Osteoblast (primary cell): ENCODE measurements around the gene AXIN1. TPM values are rescaled to one million over a fixed set of nuclear protein-coding genes. Genes with fewer than 3 reads are reported as not detected.

Source experiments
- DNase-seq: peaks from one replicate; pipeline ENCODE4 v3.0.0; 2011; ENCODE audit warnings: low spot score, mixed read lengths; ENCODE audit not compliant: insufficient read length; ENCODE audit errors: missing footprints
- H2AFZ ChIP-seq: 2 replicates; pipeline ENCODE4 v1.6.0; 2011; ENCODE audit warnings: mild to moderate bottlenecking, low read length
- H3K27ac ChIP-seq: 2 replicates; pipeline ENCODE4 v1.5.1; 2011; ENCODE audit warnings: mild to moderate bottlenecking, low read depth, low read length, moderate library complexity
- H3K27me3 ChIP-seq: 2 replicates; pipeline ENCODE4 v1.6.0; 2012; ENCODE audit warnings: mild to moderate bottlenecking, control low read depth, inconsistent platforms, low read length, moderate library complexity; ENCODE audit not compliant: insufficient read depth
- H3K36me3 ChIP-seq: 2 replicates; pipeline ENCODE4 v1.5.1; 2011; ENCODE audit warnings: mild to moderate bottlenecking, low read length, control low read depth, moderate library complexity; ENCODE audit not compliant: insufficient read depth
- H3K4me1 ChIP-seq: 2 replicates; pipeline ENCODE4 v1.5.1; 2011; ENCODE audit warnings: mild to moderate bottlenecking, low read length, control low read depth, moderate library complexity; ENCODE audit not compliant: insufficient read depth
- H3K4me2 ChIP-seq: 2 replicates; pipeline ENCODE4 v1.6.0; 2011; ENCODE audit warnings: mild to moderate bottlenecking, low read length; ENCODE audit not compliant: insufficient read depth
- H3K4me3 ChIP-seq: fragments of 200-600 bp; sonication (generic); 3 replicates; pipeline ENCODE4 v1.5.1; 2012; ENCODE audit warnings: mild to moderate bottlenecking, low read length, inconsistent platforms; ENCODE audit not compliant: insufficient read depth
- H3K79me2 ChIP-seq: 2 replicates; pipeline ENCODE4 v1.6.0; 2012; ENCODE audit warnings: mild to moderate bottlenecking, low read length, control low read depth, inconsistent platforms; ENCODE audit not compliant: insufficient read depth
- H3K9me3 ChIP-seq: 2 replicates; pipeline ENCODE4 v1.5.1; 2011; ENCODE audit warnings: low read depth, low read length, control low read depth
- H4K20me1 ChIP-seq: 2 replicates; pipeline ENCODE4 v1.6.0; 2012; ENCODE audit warnings: mild to moderate bottlenecking, low read length, control low read depth; ENCODE audit not compliant: insufficient read depth
- CTCF ChIP-seq: IDR thresholded peaks from 2 replicates; pipeline ENCODE4 v1.5.1; 2011; ENCODE audit warnings: mild to moderate bottlenecking, low read depth, low read length, moderate library complexity; ENCODE audit errors: extremely low read depth
- total RNA-seq: library from RNA; depleted of rRNA; stranded (reverse); fragments of >200 nt; gene quantifications from 2 replicates; pipeline ENCODE4 v1.2.3, GENCODE V29; 2012

AXIN1 gene
- total RNA-seq, 1 donor: 21.7 TPM

GRCh38 chr16:397135-397661, 44.7 kb upstream of the AXIN1 start, which contains the start of gene NME4:
Gene NME4, plus strand, starts transcription at chr16:397199. Its CDS starts 24 bp downstream, at chr16:397223.
- Histone ChIP-seq H3K79me2 (peaks cover 7% of the 10 kb centered on the region), H3K27me3 (no peaks in the 10 kb centered on the region), H2AFZ (peak within 1 kb of the TSS; percentile 92), H3K4me2 (peak within 1 kb of the TSS; percentile 89), H3K36me3 (peaks cover 6% of the 10 kb centered on the region), H3K27ac (peak within 1 kb of the TSS; percentile 23), H3K4me3 (peak within 1 kb of the TSS; percentile 73), H4K20me1 (peaks cover 7% of the 10 kb centered on the region), H3K4me1 (peaks cover 6% of the 10 kb centered on the region), H3K9me3 (no peaks in the 10 kb centered on the region)
- peak; percentile 97 for DNase-seq
- TF ChIP-seq CTCF: no peak

GRCh38 chr16:396605-397004, 44.1 kb upstream of the AXIN1 start:
- Histone ChIP-seq H3K79me2 (peaks cover 7% of the 10 kb centered on the region), H3K4me1 (peaks cover 6% of the 10 kb centered on the region), H2AFZ (peak overlapping the region; percentile 92), H3K36me3 (peaks cover 6% of the 10 kb centered on the region), H3K27me3 (no peaks in the 10 kb centered on the region), H3K9me3 (no peaks in the 10 kb centered on the region), H4K20me1 (peaks cover 7% of the 10 kb centered on the region), H3K4me3 (peak overlapping the region; percentile 66), H3K4me2 (peak overlapping the region; percentile 89), H3K27ac (no peak overlapping the region)
- TF ChIP-seq CTCF: no peak
- DNase-seq: peak; percentile 98

- Histone ChIP-seq H3K27ac (no peak overlapping the region), H3K9me3 (no peaks in the 10 kb centered on the region), H3K4me3 (peak overlapping the region; percentile 66), H3K4me1 (peaks cover 6% of the 10 kb centered on the region), H2AFZ (peak overlapping the region; percentile 92), H3K27me3 (no peaks in the 10 kb centered on the region), H3K4me2 (peak overlapping the region; percentile 89), H3K79me2 (peaks cover 7% of the 10 kb centered on the region), H3K36me3 (peaks cover 6% of the 10 kb centered on the region), H4K20me1 (peaks cover 7% of the 10 kb centered on the region)
- no peak for DNase-seq
- no peak for TF ChIP-seq CTCF
These were observed 43.7 kb upstream of the AXIN1 start for GRCh38 chr16:396199-396598.

- Histone ChIP-seq H2AFZ (no peak overlapping the region), H4K20me1 (no peaks in the 10 kb centered on the region), H3K4me2 (no peak overlapping the region), H3K36me3 (no peaks in the 10 kb centered on the region), H3K4me3 (no peak overlapping the region), H3K27ac (no peak overlapping the region), H3K79me2 (no peaks in the 10 kb centered on the region), H3K27me3 (no peaks in the 10 kb centered on the region), H3K4me1 (peaks cover 7% of the 10 kb centered on the region), H3K9me3 (no peaks in the 10 kb centered on the region)
- no peak for TF ChIP-seq CTCF
- DNase-seq: no peak
These were observed 40.0 kb upstream of the AXIN1 start for GRCh38 chr16:392450-393030.
